ENCODE data around the gene ITPR2. TPM values are rescaled to one million over a fixed set of nuclear protein-coding genes. Genes with fewer than 3 reads are reported as not detected.

Gene ITPR2
- total RNA-seq, 1 donor from 2014 or later: 16.3 TPM

DNA sequence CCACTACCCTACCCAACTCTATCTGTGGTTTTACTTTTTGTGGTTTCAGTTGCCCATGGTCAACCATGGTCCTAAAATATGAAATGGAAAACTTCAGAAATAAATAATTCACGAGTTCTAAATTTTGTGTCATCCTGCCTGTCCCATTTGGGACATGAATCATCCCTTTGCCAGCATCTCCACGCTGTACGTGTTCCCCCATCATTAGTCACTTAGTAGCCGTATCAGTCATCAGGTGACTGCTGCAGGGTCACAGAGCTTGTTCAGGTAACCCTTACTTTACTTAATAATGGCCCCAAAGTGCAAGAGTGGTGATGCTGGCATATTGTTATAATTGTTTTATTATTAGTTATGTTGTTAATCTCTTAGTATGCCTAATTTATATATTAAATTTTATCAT is 209.9 kb downstream of the ITPR2 start:
- DNase-seq (ENCODE audit: low read depth): no peak
- TF ChIP-seq, protein P1, sequence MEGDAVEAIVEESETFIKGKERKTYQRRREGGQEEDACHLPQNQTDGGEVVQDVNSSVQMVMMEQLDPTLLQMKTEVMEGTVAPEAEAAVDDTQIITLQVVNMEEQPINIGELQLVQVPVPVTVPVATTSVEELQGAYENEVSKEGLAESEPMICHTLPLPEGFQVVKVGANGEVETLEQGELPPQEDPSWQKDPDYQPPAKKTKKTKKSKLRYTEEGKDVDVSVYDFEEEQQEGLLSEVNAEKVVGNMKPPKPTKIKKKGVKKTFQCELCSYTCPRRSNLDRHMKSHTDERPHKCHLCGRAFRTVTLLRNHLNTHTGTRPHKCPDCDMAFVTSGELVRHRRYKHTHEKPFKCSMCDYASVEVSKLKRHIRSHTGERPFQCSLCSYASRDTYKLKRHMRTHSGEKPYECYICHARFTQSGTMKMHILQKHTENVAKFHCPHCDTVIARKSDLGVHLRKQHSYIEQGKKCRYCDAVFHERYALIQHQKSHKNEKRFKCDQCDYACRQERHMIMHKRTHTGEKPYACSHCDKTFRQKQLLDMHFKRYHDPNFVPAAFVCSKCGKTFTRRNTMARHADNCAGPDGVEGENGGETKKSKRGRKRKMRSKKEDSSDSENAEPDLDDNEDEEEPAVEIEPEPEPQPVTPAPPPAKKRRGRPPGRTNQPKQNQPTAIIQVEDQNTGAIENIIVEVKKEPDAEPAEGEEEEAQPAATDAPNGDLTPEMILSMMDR (IDR thresholded peaks at IDR 0.05; ENCODE audit: insufficient read depth, low read length, poor library complexity, severe bottlenecking): no peak
- Histone ChIP-seq H3K27me3 (ENCODE audit: control insufficient read depth, insufficient read depth, low read length) (no peaks in the 10 kb centered on the region), H3K4me3 (ENCODE audit: low read depth, low read length) (no peak overlapping the region), H3K36me3 (ENCODE audit: control insufficient read depth, insufficient read depth, low read length) (no peaks in the 10 kb centered on the region)

DNA sequence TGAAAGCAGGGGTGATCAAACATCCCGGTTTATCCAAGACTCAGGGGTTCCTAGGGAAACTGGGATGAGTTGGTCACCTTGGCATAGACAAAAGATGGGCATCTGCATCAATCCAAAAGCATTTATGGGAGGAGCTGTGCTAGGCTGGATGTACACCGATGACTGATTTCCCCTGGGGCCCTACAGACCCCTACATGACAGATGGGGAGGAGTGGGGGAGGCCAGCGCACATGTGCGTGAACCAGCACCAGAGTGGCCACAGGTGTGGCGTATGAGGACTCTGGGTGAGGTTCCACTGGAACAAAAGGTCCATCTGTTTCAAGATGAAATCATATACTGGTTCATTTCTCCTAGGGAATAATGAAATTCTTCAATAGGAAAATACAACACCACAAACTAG is 210.4 kb downstream of the ITPR2 start:
- no peak for DNase-seq (ENCODE audit: low read depth)
- Histone ChIP-seq H3K36me3 (ENCODE audit: control insufficient read depth, insufficient read depth, low read length) (no peaks in the 10 kb centered on the region), H3K27me3 (ENCODE audit: control insufficient read depth, insufficient read depth, low read length) (no peaks in the 10 kb centered on the region), H3K4me3 (ENCODE audit: low read depth, low read length) (no peak overlapping the region)
- TF ChIP-seq, protein P1 (IDR thresholded peaks at IDR 0.05; ENCODE audit: insufficient read depth, low read length, poor library complexity, severe bottlenecking): no peak

DNA sequence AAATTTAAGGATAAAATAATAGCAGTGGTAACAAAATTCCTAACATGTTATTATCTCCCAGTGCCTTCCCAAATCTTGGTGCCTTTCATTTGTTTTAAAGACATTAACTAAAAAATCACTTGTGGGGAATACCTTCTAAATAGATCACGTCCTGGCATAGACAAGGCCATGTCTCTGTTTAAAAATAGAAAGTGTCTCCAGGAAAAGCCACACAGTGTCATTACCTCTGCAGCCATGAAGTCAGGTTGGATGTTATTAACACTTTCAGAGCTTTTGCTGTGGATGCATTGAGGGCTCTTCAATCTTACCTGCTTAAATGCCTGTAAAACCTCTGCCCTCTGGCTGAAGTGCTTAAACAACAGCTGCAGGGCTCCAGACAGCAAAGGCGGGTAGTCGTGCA is 211.1 kb downstream of the ITPR2 start:
- H3K36me3 ChIP-seq (ENCODE audit: control insufficient read depth, insufficient read depth, low read length): no peaks in the 10 kb centered on the region
- no peak for DNase-seq (ENCODE audit: low read depth)
- TF ChIP-seq, protein P1 (IDR thresholded peaks at IDR 0.05; ENCODE audit: insufficient read depth, low read length, poor library complexity, severe bottlenecking): no peak
- H3K4me3 ChIP-seq (ENCODE audit: low read depth, low read length): no peak overlapping the region
- no peaks in the 10 kb centered on the region for H3K27me3 ChIP-seq (ENCODE audit: control insufficient read depth, insufficient read depth, low read length)

DNA sequence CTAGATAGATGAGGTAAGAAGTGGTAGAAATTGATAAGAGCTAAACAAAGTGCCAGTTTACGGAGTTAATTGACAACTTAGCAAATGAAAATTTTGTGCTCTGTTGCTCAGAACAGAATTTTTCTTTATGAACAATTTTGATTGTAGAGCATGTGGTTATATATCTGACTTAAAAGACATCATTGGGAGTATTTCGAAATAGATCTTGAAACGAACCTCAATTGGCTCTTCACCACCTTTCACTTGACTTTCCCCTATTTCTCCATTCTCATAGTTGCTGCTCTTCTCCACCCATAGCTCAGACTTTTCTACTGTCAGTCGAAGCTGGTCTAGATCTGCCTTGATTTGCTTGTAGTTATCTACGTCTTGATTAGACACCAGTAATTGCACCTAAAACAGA is 212.1 kb downstream of the ITPR2 start:
- TF ChIP-seq, protein P1 (IDR thresholded peaks at IDR 0.05; ENCODE audit: insufficient read depth, low read length, poor library complexity, severe bottlenecking): no peak
- Histone ChIP-seq H3K27me3 (ENCODE audit: control insufficient read depth, insufficient read depth, low read length) (no peaks in the 10 kb centered on the region), H3K4me3 (ENCODE audit: low read depth, low read length) (no peak overlapping the region), H3K36me3 (ENCODE audit: control insufficient read depth, insufficient read depth, low read length) (no peaks in the 10 kb centered on the region)
- DNase-seq (ENCODE audit: low read depth): no peak

DNA sequence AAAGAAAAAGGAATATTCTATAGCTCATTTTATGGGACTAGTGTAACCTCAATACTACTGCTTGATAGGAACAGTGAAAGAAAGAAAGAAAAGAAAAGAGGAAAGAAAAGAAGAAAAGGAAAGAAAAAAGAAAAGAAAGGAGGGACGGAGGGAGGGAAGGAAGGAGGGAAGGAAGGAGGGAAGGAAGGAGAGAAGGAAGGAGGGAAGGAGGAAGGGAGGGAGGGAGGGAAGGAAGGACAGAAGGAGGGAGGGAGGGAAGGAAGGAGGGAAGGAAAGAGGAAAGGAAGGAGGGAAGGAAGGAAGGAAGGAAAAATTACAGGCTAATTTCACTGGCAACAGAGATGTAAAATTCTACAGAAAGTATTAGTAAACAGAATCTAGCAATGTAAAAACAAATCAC is 215.5 kb downstream of the ITPR2 start:
- H3K27me3 ChIP-seq (ENCODE audit: control insufficient read depth, insufficient read depth, low read length): no peaks in the 10 kb centered on the region
- DNase-seq (ENCODE audit: low read depth): no peak
- TF ChIP-seq, protein P1 (IDR thresholded peaks at IDR 0.05; ENCODE audit: insufficient read depth, low read length, poor library complexity, severe bottlenecking): no peak
- no peaks in the 10 kb centered on the region for H3K36me3 ChIP-seq (ENCODE audit: control insufficient read depth, insufficient read depth, low read length)
- no peak overlapping the region for H3K4me3 ChIP-seq (ENCODE audit: low read depth, low read length)

DNA sequence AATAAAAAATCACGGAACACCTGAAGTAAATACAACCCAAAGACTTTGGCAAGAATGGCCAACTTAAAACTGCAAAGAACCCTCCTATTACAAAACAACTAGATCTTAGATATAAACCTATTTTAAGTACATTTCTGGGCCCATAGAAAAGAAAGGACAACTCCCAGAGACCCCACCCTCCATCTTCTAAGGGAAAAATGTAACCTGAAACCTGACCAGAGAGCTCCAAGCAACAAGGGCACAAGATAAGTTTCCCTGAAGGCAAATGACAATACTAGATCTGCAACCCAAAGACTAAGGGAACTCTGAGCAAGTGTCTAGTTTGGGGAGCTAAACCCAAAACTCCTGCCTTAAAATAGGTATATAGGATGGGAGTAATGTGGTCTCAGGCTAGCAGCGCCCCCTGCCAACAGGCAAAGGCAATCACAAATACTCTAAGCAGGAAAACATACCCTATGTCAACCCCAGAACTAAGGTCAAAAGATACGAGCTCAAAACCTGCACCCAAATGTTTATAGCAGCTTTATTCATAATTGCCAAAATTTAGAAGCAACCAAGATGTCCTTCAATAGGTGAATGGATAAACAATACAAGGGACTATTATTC is 218.9 kb downstream of the ITPR2 start:
- DNase-seq (ENCODE audit: low read depth): no peak
- Histone ChIP-seq H3K36me3 (ENCODE audit: control insufficient read depth, insufficient read depth, low read length) (no peaks in the 10 kb centered on the region), H3K27me3 (ENCODE audit: control insufficient read depth, insufficient read depth, low read length) (no peaks in the 10 kb centered on the region), H3K4me3 (ENCODE audit: low read depth, low read length) (no peak overlapping the region)
- TF ChIP-seq, protein P1 (IDR thresholded peaks at IDR 0.05; ENCODE audit: insufficient read depth, low read length, poor library complexity, severe bottlenecking): peak; percentile 66

Measured in kidney epithelial cell (primary cell).